Ecto neural progenitor cell (in vitro differentiated cells): ENCODE data around the gene HMCES.
"Not testable (repeated sequence)": the region's sequence is repeated elsewhere in the genome, so short reads cannot be mapped to it uniquely, and the experiment has no call there.

Experiments
- DNase-seq: peaks from one replicate; pipeline ENCODE4 v3.0.0-alpha.2; 2018; ENCODE audit warnings: low spot score

Gene HMCES

DNA sequence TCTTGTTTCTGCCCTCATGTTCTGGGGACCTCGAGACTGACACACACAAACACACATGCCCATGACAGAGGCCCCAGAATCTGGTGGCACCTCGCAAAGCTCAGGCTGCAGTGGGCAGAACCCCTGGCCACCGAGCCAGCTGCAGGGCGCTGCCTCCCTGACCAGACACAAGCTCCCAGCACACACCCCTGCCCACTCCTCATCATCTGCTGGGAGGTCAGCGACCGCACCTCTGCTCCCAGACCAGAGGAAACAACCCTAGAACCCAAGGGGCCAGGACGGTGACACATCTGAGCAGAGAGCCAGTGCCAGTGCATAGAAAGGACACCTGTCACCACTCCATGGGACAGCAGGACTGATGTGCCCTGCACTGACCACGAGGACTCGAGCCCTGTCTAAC is 43.2 kb downstream of the HMCES start:
- DNase-seq, result no peak

DNA sequence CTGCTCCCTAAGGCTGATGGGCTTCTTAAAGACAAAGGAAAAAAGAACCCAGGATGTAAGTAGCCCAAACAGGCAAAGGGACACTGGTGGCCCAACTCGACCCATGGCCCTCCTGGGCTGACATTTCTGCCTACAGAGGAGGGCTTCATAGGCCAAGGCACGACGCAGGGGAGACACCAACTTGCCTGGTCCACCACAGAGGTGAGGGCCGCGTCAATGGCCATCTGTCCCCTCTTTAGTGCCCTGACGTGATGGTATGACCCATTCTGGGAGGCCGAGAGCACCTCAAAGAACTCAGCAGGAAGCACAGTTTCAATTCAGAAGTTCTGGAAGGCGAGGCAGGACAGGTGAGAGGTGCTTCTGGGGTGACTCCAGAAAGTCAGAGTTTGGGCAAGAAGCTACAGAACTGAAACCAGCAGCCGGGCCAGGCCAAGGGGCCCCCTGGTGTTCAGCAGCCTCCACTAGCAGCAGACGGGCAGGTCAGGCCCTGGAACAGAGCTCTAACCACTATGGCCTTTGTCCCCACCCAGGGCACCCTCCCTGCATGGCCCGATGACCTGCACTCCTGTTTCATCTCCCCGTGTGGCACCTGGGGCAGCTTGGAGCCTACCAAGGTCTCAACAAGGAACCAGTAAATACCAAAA is 45.1 kb downstream of the HMCES start:
- no peak for DNase-seq

DNA sequence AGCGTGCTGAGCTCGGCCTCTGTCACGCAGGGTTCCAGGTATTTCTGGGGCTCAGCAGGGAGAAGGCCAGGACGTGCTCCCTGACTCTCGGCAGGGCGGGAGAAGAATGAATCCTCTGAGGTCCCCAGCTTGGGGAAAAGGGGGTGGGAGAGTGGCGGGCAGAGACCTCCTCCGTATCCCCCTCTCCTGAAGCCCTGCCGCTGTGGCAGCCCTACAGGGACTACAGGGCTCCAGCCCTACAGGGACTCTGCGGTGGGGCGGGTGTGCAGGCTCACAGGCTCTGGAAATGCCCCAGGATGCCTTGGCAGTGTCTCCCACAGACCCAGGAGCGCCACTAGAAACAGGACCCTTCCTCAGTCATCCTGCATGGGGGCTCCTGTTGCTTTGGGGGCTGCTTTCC is 46.2 kb downstream of the HMCES start:
- DNase-seq, result no peak

DNA sequence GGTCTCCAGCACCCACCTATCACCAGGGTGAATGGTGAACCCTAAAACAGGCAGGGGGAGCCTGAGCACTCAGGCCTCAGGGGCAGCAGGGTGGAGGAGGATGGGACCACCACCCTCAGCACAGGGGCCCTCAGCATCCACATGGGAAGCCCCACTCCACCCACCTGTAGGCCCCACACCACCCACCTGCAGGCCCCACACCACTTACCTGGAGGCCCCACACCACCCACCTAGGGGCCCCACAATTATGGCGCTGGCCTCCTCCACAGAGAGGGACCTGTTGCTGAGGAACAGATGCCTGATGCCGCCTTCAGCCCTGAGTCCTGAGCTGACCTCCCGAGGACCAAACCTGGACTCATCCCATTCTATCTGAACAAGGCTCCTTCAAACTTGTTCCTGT is 46.7 kb downstream of the HMCES start:
- no peak for DNase-seq

DNA sequence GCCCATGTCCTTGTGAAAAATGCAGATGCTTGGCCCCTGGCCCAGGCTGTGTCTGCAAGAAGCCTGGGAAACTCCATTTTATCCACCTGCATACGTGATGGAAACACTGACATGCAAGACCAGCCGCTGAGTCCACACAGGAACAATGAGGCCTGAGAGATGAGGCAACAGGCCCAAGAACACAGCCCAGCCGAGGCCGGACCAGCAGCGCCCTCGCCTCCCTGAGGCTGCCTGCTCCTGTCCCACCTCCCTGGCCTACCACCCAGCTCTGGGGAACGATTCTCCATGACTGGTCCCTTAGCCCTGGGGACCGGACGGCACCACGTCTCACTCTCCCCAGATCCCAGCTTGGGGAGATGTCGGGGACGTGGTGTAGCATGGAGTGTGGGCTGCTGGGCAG is 47.5 kb downstream of the HMCES start:
- no peak for DNase-seq

DNA sequence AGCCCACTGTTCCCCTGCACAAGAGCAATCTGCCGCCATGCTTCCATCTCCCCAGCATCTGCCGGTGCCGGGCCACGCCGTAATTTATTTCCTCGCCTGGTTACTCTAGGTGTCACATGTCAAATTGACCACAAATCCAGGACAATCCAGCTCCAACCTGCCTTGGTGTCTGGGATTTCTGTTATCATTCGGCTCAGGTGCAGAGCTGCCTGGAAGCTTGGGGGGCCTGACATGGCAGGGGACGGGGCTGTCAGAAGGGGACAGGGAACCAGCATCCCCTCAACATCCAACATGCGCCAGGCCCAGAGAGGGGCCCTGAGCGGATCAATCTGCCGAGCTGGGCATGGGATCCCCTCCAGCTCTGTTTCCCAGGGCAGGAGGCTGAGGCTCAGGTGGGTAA is 47.9 kb downstream of the HMCES start:
- no peak for DNase-seq

DNA sequence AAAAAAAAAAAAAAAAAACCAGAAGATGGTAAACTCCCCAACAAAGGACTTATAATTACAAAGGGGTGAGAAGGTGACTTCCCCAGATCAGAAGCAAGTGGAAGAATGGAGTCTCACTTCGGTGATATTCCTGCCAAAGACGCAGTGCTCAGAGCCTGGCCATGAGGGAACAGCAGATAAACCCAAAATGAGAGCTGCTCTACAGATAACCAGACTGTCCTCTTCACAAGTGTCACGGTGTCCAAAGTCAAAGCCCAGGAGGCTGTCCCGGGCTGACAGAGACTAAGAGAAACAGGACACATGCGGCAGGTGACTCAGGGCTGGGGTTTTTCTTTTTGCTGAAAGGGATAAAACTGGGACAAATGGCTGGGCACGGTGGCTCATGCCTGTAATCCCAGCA is 48.8 kb downstream of the HMCES start:
- no peak for DNase-seq

DNA sequence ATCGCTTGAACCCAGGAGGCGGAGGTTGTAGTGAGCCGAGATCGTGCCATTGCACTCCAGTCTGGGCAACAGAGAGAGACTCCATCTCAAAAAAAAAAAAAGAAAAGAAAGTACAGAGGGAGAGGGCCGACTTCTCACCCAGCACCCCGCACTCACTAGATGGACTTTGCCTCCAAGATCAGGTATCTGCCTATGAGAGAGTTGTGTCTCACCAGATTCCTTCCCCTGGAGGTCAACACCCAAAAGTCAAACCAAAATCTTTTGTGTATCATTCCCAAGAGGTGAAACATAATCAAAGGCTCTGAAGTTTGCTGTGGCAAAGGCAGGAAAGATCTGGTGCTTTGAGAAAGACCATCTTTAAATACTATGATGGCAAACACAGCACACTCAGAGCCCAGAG is 51.2 kb downstream of the HMCES start:
- DNase-seq, result no peak

DNA sequence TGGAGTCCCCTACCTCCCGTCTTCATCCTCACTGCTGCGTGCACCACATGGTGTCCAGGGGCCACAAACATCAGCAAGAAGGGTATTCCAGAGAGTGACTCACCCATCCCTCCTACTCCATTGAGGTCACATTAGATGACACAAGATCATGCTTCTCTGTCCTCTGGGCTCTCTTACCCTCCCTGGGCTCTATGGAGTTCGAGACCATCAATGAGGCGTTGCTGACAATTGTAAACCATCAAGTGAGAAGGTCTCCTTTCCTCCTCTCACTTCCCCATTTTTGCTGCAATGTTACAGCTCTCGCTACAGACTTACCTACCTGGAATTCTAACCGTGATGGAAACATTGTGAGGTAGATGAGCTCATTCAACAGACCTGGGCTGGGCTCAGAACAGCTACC is 51.7 kb downstream of the HMCES start:
- DNase-seq, result no peak

DNA sequence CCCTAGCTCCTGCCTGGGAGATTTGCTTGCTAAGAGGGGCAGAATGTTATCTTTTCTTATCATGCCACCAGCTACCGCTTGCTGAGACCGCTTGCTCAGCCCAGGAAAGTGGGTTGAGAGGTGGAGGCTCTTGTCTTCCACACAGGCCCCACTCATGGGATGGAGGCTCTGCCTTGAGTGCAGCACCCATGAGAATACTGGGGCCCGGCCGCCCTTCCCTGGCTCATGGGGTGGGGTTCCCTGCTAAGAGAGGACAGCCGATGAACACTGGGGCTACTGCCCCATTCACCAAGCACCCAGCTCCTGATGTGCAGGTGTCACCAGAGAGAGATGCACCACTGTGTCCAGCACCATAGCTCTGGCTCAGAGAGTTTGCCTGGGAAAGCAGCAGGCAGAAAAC is 55.2 kb downstream of the HMCES start:
- DNase-seq, result no peak

DNA sequence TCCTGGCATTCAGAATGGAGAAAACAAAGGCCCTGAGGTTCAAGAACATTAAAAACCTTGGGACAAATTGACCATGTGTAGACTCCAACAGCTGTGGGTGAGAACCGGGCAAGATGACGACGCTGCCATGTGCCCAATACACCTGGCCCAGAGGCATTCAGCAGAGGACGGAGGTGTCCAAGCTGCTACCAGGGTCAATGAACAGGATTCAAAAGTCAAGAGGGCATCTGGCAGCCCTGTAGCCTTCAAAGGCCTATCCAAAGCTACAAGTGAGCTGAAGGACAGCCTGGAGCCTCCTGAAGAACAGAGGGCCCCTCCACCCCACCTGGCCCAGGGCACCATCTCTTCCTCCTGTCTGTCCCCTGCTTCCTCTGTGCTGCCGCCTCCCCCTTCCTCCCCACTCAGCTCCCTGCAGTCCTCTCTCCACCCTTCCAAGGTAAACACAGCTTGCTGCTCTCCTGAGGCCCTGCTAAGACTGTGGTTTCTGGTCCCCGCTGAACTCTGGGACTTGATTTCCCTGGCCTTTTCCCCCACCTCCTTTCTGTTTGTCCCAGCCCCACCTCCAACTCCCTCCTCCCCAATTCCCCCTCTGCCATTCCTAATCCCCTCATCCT is 57.5 kb downstream of the HMCES start:
- no peak for DNase-seq

DNA sequence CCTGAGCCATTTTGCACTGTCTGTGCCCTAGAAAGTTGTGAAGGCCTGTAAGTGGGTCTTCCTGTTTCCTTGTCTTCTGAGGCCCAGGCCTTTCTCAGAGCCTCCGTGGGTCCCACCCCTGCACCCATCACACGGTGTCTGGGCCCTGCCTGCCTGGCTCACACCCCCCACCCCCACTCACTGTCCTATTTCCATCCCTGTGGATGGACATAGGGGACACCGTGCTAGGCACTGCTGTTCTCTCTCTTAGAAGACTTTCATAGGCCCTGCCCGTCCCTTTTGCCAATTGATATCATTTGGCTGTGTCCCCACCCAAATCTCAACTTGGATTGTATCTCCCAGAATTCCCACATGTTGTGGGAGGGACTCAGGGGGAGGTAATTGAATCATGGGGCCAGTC is 59.0 kb downstream of the HMCES start:
- DNase-seq, result not testable (repeated sequence)

DNA sequence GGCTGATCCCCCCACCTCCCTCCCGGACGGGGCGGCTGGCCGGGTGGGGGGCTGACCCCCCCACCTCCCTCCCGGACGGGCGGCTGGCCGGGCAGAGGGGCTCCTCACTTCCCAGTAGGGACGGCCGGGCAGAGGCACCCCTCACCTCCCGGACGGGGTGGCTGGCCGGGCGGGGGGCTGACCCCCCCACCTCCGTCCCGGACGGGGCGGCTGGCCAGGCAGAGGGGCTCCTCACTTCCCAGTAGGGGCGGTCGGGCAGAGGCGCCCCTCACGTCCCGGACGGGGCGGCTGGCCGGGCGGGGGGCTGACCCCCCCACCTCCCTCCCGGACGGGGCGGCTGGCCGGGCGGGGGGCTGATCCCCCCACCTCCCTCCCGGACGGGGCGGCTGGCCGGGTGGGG is 60.5 kb downstream of the HMCES start:
- DNase-seq, result not testable (repeated sequence)

DNA sequence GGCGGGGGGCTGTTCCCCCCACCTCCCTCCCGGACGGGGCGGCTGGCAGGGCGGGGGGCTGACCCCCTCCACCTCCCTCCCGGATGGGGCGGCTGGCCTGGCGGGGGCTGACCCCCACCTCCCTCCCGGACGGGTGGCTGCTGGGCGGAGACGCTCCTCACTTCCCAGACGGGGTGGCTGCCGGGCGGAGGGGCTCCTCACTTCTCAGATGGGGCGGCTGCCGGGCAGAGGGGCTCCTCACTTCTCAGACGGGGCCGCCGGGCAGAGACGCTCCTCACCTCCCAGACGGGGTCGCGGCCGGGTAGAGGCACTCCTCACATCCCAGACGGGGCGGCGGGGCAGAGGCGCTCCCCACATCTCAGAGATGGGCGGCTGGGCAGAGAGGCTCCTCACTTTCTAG is 61.2 kb downstream of the HMCES start:
- not testable (repeated sequence) for DNase-seq

DNA sequence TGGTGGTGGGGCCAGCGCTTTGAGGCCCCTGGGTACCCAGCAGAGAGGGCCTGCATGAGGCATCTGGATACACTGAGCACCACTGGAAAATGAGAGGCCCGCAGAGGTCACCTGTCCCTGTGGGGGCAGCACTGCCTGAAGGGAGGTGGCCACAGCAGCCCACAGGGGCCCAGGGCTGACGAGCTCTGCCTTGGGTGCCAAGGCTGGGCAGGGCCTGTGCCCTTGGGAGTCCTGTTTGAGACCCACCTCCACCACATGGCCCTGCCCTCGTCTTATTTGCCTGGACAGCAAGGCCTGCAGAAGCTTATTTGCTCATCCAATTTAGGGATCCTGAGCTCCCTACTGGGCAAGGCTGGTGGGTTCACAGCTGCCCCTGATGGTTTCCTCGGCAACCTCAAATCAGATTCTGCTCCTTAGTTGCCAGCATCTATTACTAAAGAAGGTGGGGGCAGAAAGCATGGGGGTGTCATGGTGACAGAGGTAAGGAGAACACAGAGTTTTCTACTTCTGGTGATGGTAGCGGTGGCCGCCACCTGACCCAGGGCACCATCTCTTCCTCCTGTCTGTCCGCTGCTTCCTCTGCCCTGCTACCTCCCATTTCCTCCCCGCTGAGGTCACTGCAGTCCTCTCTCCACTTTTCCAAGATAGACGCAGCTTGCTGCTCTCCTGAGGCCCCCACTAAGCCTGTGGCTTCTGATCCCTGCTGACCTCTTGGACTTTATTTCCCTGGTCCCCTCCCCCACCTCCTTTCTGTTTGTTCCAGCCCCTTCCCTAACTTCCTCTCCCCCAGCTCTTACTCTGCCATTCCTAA is 62.9 kb downstream of the HMCES start:
- DNase-seq, result no peak

DNA sequence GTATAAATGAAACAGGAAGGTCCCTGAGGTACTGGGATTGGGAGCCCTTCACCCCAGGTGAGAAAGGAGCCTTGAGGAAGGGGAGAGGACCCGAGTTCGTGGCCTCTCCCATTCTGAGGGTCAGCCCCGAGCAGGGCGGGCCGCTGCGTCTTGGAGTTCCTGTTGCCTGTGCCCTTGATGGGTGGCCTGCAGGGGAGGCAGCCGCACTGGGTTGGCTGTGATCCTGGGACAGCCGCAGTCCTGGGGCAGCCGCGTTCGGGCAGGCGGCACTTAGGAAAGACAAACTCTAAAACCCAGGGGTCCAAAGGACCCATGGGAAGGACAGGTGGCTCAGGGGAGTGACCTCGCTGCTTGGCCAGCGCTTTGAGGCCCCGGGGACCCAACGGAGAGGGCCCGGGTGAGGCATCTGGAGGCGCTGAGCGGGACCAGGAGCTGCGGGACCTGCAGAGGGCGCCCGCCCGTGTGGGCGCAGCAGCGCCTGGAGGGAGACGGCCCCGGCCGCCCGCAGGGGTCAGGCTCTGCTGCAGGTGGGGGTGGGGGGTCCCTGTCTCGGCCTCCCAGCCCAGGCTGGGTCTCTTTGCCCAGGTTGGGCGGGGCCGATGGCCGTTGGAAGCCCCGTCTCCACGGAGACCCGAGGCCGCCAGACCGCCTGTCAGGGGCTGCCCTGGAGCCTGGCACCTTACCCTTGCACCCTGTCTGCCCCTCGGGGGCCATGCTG is 65.1 kb downstream of the HMCES start:
- peak; percentile 81 for DNase-seq

DNA sequence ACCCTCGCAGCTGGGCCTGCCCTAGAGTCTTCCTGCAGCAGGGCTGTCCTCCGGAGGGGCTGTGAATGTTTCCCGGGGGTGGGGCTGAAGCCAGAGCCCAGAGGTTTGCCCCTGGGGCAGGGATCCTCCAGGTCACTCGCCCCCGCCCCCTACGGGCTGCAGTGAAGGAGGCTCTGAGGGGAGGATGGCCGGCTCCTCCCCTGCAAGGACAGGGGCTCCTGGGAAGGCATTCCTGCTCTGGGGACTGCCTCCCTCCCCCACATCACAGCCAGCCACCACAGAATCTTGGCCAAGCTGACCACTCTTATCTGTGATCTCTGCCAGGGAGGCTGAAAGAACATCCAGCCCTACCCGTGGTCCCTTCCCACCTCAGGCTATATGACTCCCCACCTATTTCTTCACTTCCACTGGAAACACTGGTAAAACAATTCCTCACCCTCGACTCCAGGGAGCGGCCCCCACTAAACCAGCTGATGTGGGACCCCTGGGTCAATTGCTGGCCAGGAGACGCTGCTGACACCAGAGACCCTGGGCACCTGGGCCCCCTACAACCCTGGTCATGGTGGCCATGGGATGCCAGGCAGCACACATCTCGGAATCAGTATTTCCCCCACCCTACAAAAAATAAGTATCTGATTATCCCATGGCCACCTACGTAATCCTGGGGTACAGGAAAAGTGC is 66.0 kb downstream of the HMCES start:
- DNase-seq, result peak; percentile 81

DNA sequence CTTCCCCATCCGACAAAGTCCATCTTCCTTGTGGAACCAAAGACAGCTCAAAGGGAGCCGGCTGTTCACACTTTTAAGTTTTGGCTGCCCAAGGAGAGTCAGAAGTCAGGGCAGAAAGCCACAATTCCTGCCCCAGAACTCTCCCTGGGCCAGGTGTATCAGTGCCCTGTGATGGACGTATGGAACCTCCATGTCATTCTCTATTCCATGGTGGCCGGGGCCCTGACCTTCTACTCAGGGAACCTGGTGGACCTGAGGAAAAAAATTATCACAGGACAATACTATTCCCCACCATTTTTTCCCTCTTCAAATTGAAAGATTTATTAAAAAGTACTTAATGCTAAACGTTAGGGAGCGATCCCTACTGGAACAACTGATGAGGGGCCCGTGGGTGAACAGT is 66.6 kb downstream of the HMCES start:
- no peak for DNase-seq

DNA sequence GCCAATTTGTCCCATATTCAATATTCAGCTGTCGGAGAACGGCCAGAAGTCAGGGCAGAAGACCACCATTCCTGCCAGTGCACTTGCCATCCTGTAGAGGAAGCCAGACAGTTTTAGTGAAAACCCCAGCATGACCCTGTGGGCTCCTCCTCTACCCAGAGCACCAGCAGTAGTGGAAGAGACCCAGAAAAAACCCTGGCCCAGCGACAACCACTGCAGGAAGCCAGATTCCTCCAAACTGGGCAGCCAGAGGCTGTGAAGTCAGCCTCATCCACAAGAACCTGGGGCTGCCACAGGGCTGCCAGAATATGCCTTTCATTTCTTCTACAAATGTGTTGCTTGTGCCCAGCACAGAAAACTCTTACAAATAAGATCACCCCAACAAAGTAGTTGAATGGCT is 67.3 kb downstream of the HMCES start:
- DNase-seq, result no peak

DNA sequence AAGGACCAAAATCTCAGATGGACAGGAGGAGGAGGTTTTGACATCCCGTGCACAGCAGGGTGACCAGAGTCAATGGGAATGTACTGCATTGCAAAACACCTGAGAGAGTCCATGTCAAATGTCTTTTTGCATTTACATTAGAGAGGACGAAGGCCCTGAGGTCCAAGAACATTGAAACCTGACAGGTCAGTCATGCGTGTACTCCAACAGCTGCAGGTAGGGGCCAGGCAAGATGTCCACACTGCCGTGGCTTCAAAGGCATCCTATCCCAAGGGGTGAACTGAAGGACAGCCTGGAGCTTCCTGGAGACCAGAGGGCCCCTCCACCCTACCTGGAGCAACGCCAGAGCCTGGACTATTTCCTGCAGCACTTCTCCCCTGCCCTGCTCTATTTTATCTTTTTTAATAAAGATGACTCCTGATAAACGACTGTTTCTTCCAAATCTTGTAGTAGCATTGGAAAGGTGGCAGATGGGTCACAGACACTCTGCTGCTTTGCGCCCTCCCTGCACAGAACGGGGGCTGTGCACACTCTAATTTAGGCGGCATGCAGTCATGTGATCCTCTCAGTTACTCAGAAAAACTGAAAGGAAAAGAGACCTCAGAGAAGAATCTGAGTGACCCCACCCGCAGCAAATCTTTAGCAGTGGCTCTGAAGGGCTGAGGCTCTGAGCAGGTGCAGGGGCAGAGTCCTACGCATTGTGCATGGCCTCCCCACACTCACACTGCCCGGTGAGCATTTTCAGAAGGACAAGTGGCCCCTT is 68.2 kb downstream of the HMCES start:
- DNase-seq, result no peak

DNA sequence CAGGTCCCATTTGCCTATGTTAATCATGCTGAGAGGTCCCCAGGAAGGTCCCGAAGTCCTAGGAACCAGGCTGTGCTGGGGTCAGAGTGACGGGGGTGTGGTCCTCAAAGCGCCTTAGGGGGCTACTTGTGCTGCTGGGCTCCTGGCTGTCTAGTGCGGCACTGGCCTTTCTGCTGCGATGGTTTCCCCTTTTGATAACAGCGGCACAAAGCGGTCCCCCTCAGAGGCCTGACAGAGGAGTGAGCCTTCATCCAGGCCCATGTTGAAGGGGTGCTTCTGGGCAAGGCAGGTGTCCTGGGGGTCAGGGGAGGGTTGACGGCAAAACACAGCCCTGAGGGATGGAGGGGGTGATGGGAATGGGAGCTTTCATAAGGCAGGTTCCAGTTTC is 68.8 kb downstream of the HMCES start:
- no peak for DNase-seq

DNA sequence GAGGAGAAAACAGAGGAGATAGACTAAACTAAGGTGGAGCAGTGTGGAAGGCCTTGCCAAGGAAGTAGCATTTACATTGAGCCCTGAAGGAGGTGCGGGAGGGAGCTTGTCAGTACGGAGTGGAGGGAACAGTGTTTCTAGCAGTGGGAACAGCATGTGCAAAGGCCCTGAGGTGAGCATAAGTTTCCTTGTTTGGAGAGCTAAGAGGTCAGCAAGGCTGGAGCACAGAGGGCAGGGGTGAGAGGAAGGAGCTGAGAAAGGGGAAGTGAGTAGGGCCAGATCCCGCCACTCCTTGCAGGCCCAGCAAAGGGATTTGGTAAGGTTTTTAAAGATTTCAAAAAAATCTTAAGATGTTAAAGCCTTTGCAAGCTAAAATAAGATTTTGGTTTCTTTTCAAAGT is 70.1 kb downstream of the HMCES start:
- no peak for DNase-seq
